Measurements from ENCODE around the gene SLC20A1.
"Not testable (repeated sequence)": the region's sequence is repeated elsewhere in the genome, so short reads cannot be mapped to it uniquely, and the experiment has no call there.

SLC20A1 gene

DNA sequence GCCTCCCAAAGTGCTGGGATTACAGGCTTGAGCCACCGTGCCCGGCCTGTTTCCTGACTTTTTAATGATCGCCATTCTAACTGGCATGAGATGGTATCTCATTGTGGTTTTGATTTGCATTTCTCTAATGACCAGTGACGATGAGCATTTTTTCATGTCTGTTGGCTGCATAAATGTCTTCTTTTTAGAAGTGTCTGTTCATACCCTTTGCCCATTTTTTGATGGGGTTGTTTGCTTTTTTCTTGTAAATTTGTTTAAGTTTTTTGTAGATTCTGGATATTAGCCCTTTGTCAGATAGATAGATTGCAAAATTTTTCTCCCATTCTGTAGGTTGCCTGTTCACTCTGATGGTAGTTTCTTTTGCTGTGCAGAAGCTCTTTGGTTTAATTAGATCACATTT is 36.4 kb upstream of the SLC20A1 start:
- not testable (repeated sequence) for H3K4me1 ChIP-seq (ENCODE audit: control insufficient read depth, insufficient read depth, low read length); H3K9ac ChIP-seq (ENCODE audit: low read length in 2 of 2); H3K9me3 ChIP-seq (ENCODE audit: control insufficient read depth in 2 of 2, low read length in 2 of 2); H3K27ac ChIP-seq (ENCODE audit: low read length); H3K4me3 ChIP-seq (ENCODE audit: low read length in 2 of 2); H3K36me3 ChIP-seq (ENCODE audit: control insufficient read depth in 2 of 2, insufficient read depth in 2 of 2, low read length in 2 of 2); H3K27me3 ChIP-seq (ENCODE audit: control insufficient read depth in 1 of 2, insufficient read depth in 2 of 2, low read length in 2 of 2)

DNA sequence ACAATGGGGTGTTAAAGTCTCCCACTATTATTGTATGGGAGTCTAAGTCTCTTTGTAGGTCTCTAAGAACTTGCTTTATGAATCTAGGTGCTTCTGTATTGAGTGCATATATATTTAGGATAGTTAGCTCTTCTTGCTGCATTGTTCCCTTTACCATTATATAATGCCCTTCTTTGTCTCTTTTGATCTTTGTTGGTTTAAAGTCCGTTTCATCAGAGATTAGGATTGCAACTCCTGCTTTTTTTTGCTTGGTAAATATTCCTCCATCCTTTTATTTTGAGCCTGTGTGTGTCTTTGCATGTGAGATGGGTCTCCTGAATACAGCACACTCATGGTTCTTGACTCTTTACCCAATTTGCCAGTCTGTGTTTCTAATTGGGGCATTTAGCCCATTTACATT is 33.5 kb upstream of the SLC20A1 start:
- H3K4me3 ChIP-seq (ENCODE audit: low read length in 2 of 2); H3K27me3 ChIP-seq (ENCODE audit: control insufficient read depth in 1 of 2, insufficient read depth in 2 of 2, low read length in 2 of 2); H3K4me1 ChIP-seq (ENCODE audit: control insufficient read depth, insufficient read depth, low read length); H3K9ac ChIP-seq (ENCODE audit: low read length in 2 of 2); H3K36me3 ChIP-seq (ENCODE audit: control insufficient read depth in 2 of 2, insufficient read depth in 2 of 2, low read length in 2 of 2); H3K27ac ChIP-seq (ENCODE audit: low read length); H3K9me3 ChIP-seq (ENCODE audit: control insufficient read depth in 2 of 2, low read length in 2 of 2): not testable (repeated sequence)

DNA sequence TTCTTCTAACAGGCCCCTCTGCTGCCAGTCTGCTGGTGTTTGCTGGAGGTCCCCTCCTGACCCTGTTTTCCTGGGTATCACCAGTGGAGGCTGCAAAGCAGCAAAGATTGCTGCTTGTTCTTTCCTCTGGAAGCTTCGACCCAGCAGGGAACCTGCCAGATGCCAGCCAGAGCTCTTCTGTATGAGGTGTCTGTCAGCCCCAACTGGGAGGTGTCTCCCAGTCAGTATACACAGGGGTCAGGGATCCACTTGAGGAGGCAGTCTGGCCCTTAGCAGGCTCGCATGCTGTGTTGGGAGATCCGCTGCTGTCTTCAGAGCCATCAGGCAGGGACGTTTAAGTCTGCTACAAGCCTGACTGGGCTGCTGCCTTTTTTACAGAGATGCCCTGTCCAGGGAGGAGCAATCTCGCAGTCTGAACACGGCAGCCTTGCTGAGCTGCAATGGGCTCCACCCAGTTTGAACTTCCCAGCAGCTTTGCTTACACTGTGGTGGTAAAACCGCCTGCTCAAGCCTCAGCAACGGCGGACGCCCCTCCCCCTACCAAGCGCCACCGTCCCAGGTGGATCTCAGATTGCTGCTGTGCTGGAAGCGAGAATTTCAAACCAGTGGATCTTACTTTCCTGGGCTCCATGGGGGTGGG is 31.4 kb upstream of the SLC20A1 start:
- H3K4me1 ChIP-seq (ENCODE audit: control insufficient read depth, insufficient read depth, low read length): no peaks in the 10 kb centered on the region
- H3K9ac ChIP-seq (ENCODE audit: low read length in 2 of 2): no peak overlapping the region
- no peaks in the 10 kb centered on the region for H3K27me3 ChIP-seq (ENCODE audit: control insufficient read depth in 1 of 2, insufficient read depth in 2 of 2, low read length in 2 of 2)
- no peaks in the 10 kb centered on the region for H3K9me3 ChIP-seq (ENCODE audit: control insufficient read depth in 2 of 2, low read length in 2 of 2)
- no peak overlapping the region for H3K4me3 ChIP-seq (ENCODE audit: low read length in 2 of 2)
- H3K36me3 ChIP-seq (ENCODE audit: control insufficient read depth in 2 of 2, insufficient read depth in 2 of 2, low read length in 2 of 2): no peaks in the 10 kb centered on the region
- no peak overlapping the region for H3K27ac ChIP-seq (ENCODE audit: low read length)

DNA sequence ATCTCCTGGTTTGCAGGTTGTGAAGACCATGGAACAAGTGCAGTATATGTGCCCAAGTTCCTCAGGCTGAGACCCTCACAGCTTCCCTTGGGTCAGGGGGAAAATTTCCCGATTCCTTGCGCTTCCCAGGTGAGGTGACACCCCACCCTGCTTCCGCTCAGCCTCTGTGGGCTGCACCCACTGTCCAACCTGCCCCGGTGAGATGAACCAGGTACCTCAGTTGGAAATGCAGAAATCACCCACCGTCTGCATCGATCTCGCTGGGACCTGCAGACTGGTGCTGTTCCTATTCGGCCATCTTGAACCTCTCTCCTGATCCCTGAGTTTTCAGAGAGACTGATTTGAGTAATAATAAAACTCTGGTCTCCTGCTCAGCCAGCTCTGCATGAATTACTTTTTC is 30.7 kb upstream of the SLC20A1 start:
- Histone ChIP-seq H3K27ac (ENCODE audit: low read length) (no peak overlapping the region), H3K4me3 (ENCODE audit: low read length in 2 of 2) (no peak overlapping the region), H3K4me1 (ENCODE audit: control insufficient read depth, insufficient read depth, low read length) (no peaks in the 10 kb centered on the region), H3K9me3 (ENCODE audit: control insufficient read depth in 2 of 2, low read length in 2 of 2) (no peaks in the 10 kb centered on the region), H3K27me3 (ENCODE audit: control insufficient read depth in 1 of 2, insufficient read depth in 2 of 2, low read length in 2 of 2) (no peaks in the 10 kb centered on the region), H3K9ac (ENCODE audit: low read length in 2 of 2) (no peak overlapping the region), H3K36me3 (ENCODE audit: control insufficient read depth in 2 of 2, insufficient read depth in 2 of 2, low read length in 2 of 2) (no peaks in the 10 kb centered on the region)

DNA sequence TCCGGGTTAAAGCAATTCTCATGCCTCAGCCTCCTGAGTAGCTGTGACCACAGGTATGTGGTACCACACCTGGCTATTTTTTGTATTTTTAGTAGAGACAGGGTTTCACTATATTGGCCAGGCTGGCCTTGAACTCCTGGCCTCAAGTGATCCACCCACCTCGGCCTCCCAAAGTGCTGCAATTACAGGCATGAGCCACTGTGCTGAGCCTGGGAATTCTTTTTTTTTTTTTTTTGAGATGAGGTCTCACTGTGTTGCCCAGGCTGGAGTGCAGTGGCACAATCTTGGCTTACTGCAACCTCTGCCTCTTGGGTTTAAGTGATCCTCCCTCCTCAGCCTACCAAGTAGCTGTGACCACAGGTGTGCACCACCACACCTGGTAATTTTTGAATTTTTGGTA is 29.9 kb upstream of the SLC20A1 start:
- not testable (repeated sequence) for H3K9ac ChIP-seq (ENCODE audit: low read length in 2 of 2); H3K27ac ChIP-seq (ENCODE audit: low read length); H3K27me3 ChIP-seq (ENCODE audit: control insufficient read depth in 1 of 2, insufficient read depth in 2 of 2, low read length in 2 of 2); H3K4me3 ChIP-seq (ENCODE audit: low read length in 2 of 2); H3K9me3 ChIP-seq (ENCODE audit: control insufficient read depth in 2 of 2, low read length in 2 of 2); H3K4me1 ChIP-seq (ENCODE audit: control insufficient read depth, insufficient read depth, low read length); H3K36me3 ChIP-seq (ENCODE audit: control insufficient read depth in 2 of 2, insufficient read depth in 2 of 2, low read length in 2 of 2)

DNA sequence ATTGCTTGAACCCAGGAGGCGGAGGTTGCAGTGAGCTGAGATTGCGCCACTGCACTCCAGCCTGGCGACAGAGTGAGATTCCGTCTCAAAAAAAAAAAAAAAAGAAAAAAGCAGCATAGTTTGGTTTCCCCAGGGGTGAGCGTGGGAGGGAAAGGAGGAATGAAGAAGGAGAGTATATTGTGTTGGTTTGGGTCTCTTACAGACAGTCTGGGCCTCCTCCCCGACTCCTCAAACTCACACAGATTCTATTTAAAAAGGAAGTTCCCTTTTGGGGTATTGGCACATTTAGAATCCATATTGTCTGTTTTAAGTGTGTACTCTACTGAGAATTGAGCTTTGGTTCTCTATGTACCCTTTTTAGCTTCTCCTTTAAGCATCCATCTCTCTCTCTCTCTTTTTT is 27.4 kb upstream of the SLC20A1 start:
- Histone ChIP-seq H3K9ac (ENCODE audit: low read length in 2 of 2) (no peak overlapping the region), H3K9me3 (ENCODE audit: control insufficient read depth in 2 of 2, low read length in 2 of 2) (no peaks in the 10 kb centered on the region), H3K36me3 (ENCODE audit: control insufficient read depth in 2 of 2, insufficient read depth in 2 of 2, low read length in 2 of 2) (no peaks in the 10 kb centered on the region), H3K27ac (ENCODE audit: low read length) (no peak overlapping the region), H3K27me3 (ENCODE audit: control insufficient read depth in 1 of 2, insufficient read depth in 2 of 2, low read length in 2 of 2) (no peaks in the 10 kb centered on the region), H3K4me1 (ENCODE audit: control insufficient read depth, insufficient read depth, low read length) (no peaks in the 10 kb centered on the region), H3K4me3 (ENCODE audit: low read length in 2 of 2) (no peak overlapping the region)

DNA sequence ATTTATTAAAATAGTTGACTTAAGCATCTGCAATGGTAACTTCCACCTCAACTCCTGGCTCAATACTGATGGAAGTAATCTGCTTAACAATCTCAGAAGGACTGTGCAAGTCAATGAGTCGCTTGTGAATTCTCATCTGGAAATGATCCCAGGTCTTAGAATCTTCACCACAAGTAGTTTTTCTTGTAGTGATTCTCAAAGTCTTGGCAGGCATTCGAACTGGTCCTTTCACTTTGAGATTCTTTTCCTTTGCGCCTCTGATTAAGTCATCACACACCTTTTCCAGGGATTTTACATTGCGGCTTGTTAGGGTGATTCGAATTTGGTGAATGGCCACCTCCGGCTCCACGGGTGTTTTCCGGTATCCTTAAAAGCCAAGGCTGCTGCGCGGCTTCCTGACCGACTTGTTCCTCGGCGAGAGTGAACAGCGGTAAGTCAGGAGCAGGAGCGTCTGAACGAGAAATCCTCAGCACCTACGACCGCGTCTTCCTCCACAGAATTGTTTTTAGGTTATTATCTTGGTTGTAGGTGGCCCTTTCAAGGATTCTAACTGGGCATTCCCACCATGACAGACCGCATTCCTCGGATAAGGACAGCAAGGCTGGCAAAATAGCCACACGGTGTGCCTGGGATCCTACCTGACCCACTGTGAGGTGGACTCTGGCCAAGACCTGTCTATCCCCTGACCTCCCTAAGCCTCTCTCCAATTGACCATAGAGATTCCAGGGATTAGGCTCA is 23.8 kb upstream of the SLC20A1 start:
- Histone ChIP-seq H3K9ac (ENCODE audit: low read length in 2 of 2) (no peak overlapping the region), H3K4me3 (ENCODE audit: low read length in 2 of 2) (no peak overlapping the region), H3K4me1 (ENCODE audit: control insufficient read depth, insufficient read depth, low read length) (peaks cover 7% of the 10 kb centered on the region), H3K9me3 (ENCODE audit: control insufficient read depth in 2 of 2, low read length in 2 of 2) (no peaks in the 10 kb centered on the region), H3K27me3 (ENCODE audit: control insufficient read depth in 1 of 2, insufficient read depth in 2 of 2, low read length in 2 of 2) (peaks cover 0 to 4% of the 10 kb centered on the region in 2 donors), H3K36me3 (ENCODE audit: control insufficient read depth in 2 of 2, insufficient read depth in 2 of 2, low read length in 2 of 2) (no peaks in the 10 kb centered on the region), H3K27ac (ENCODE audit: low read length) (no peak overlapping the region)

DNA sequence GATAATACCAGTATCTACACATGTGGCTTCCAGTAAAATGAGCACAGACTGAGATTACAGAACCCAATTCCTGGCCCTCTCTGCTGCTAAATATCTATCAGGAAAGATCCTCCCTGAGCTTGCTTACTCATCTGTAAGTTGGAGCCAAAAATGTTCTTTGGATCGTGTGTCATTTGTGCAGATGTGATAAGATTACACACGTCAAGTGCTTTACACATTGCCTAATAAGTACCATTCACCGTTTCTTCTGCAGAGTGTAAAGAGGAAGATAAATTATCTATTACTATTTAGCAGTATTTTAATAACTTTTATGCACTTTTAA is 23.2 kb upstream of the SLC20A1 start:
- Histone ChIP-seq H3K9me3 (ENCODE audit: control insufficient read depth in 2 of 2, low read length in 2 of 2) (no peaks in the 10 kb centered on the region), H3K9ac (ENCODE audit: low read length in 2 of 2) (no peak overlapping the region), H3K4me1 (ENCODE audit: control insufficient read depth, insufficient read depth, low read length) (peaks cover 8% of the 10 kb centered on the region), H3K27me3 (ENCODE audit: control insufficient read depth in 1 of 2, insufficient read depth in 2 of 2, low read length in 2 of 2) (peaks cover 0 to 4% of the 10 kb centered on the region in 2 donors), H3K4me3 (ENCODE audit: low read length in 2 of 2) (no peak overlapping the region), H3K27ac (ENCODE audit: low read length) (no peak overlapping the region), H3K36me3 (ENCODE audit: control insufficient read depth in 2 of 2, insufficient read depth in 2 of 2, low read length in 2 of 2) (no peaks in the 10 kb centered on the region)

DNA sequence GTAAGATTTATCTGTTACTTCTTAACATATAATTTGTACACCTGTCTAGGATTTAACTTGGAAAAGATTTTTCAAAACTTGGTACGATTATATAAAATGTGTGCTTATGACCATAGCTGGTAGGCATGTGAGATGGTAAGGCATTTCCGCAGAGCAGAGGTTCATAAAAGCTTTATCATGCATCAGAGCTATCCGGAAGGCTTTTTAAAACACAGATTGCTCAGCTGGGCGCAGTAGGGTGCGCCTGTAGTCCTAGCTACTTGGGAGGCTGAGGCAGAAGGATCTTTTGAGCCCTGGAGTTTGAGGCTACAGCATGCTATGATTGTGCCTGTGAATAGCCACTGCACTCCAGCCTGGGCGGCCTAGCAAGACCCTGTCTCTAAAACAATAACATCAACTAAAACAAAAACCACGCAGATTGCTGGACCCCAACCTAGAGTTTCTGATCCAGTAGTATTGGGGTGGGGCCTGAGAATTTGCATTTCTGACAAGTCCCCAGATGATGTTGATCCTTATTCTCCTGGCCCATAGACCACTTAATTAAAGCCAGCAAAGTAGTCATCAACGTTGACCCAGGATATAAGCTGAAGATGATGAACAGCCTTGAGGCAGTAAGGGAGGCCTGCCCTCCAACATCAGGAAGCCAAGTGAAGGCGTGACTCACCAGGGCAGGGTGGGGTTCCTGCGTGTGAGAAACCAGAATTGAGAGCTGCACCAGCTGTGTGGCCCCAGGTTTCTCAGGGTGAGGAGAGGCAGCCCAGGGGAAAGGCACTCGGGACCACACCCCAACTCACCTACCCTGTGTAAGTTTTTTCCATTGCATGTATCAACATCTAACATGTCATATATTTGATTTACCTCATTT is 21.6 kb upstream of the SLC20A1 start:
- Histone ChIP-seq H3K4me1 (ENCODE audit: control insufficient read depth, insufficient read depth, low read length) (peaks cover 8% of the 10 kb centered on the region), H3K36me3 (ENCODE audit: control insufficient read depth in 2 of 2, insufficient read depth in 2 of 2, low read length in 2 of 2) (no peaks in the 10 kb centered on the region), H3K27me3 (ENCODE audit: control insufficient read depth in 1 of 2, insufficient read depth in 2 of 2, low read length in 2 of 2) (peaks cover 0 to 4% of the 10 kb centered on the region in 2 donors), H3K9me3 (ENCODE audit: control insufficient read depth in 2 of 2, low read length in 2 of 2) (no peaks in the 10 kb centered on the region), H3K27ac (ENCODE audit: low read length) (no peak overlapping the region), H3K4me3 (ENCODE audit: low read length in 2 of 2) (no peak overlapping the region), H3K9ac (ENCODE audit: low read length in 2 of 2) (no peak overlapping the region)

DNA sequence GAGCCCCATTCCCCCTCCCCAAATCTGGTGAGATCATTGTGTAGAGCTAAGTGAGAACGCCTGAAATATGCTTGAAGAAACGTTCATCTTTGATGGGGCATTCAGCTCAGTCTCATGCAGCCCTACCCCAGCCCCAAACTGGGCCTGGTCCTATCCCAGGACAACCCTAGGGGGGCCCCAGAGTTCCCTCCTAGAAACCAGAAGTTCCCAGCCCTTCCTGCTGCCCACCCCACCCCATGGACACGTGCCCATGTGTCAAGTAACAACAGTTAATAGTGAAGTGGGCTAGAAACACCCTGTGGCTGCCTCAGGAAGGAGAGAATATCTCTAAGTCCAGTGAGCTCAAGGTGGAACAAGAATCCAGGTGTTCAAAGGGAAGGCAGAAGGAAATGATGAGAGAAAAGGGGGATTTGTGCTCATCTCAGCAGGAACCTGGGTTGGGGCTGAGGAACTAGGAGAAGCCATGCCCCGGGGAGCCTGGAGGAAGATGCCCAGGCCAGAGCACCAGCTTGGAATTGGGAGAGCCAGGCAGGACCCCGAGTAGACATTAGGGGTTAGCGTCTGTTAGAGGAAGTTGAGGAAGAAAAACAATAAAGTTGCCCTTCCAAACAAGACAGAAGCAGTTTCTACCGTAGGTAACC is 20.1 kb upstream of the SLC20A1 start:
- peaks cover 3 to 4% of the 10 kb centered on the region in 2 donors for H3K27me3 ChIP-seq (ENCODE audit: control insufficient read depth in 1 of 2, insufficient read depth in 2 of 2, low read length in 2 of 2)
- no peak overlapping the region for H3K27ac ChIP-seq (ENCODE audit: low read length)
- H3K4me3 ChIP-seq (ENCODE audit: low read length in 2 of 2): no peak overlapping the region
- H3K36me3 ChIP-seq (ENCODE audit: control insufficient read depth in 2 of 2, insufficient read depth in 2 of 2, low read length in 2 of 2): no peaks in the 10 kb centered on the region
- H3K9me3 ChIP-seq (ENCODE audit: control insufficient read depth in 2 of 2, low read length in 2 of 2): no peaks in the 10 kb centered on the region
- peaks cover 8% of the 10 kb centered on the region for H3K4me1 ChIP-seq (ENCODE audit: control insufficient read depth, insufficient read depth, low read length)
- no peak overlapping the region for H3K9ac ChIP-seq (ENCODE audit: low read length in 2 of 2)
